Immature natural killer cell (primary cell): Measurements from ENCODE around the gene CHPF2. TPM values are rescaled to one million over a fixed set of nuclear protein-coding genes. Genes with fewer than 3 reads are reported as not detected.
A peak's percentile ranks its signal among the peaks of the same experiment; 100 is the strongest.

ENCODE experiments used
- DNase-seq, 3 donors: peaks; one replicate each; pipeline ENCODE4 v3.0.0; 2022; ENCODE audit warnings: mixed read lengths in 1 of 3
- H3K27ac Mint-ChIP-seq, 6 donors: one replicate each; pipeline ENCODE4 v1.8.0; 2020; ENCODE audit warnings: mixed read lengths in 6 of 6, mild to moderate bottlenecking in 5 of 6, inconsistent platforms in 4 of 6, moderate library complexity in 3 of 6
- H3K27me3 Mint-ChIP-seq, 3 donors: one replicate each; pipeline ENCODE4 v1.8.0; 2020 to 2021; ENCODE audit warnings: low read depth in 3 of 3, mild to moderate bottlenecking in 3 of 3, mixed read lengths in 3 of 3, moderate library complexity in 3 of 3, inconsistent platforms in 1 of 3
- H3K36me3 Mint-ChIP-seq, 3 donors: one replicate each; pipeline ENCODE4 v1.8.0; 2020; ENCODE audit warnings: mixed read lengths in 3 of 3, inconsistent platforms in 2 of 3, mild to moderate bottlenecking in 2 of 3
- H3K4me1 Mint-ChIP-seq, 2 donors: one replicate each; pipeline ENCODE4 v1.8.0; 2020; ENCODE audit warnings: inconsistent platforms in 2 of 2, mild to moderate bottlenecking in 2 of 2, mixed read lengths in 2 of 2, moderate library complexity in 1 of 2
- H3K4me3 Mint-ChIP-seq, 5 donors: one replicate each; pipeline ENCODE4 v1.8.0; 2020; ENCODE audit warnings: mild to moderate bottlenecking in 5 of 5, mixed read lengths in 5 of 5, inconsistent platforms in 3 of 5, moderate library complexity in 3 of 5
- H3K9me3 Mint-ChIP-seq, 6 donors: one replicate each; pipeline ENCODE4 v1.8.0; 2020; ENCODE audit warnings: mild to moderate bottlenecking in 6 of 6, mixed read lengths in 6 of 6, inconsistent platforms in 4 of 6, moderate library complexity in 3 of 6
- polyA plus RNA-seq, 3 donors: library from polyadenylated mRNA; unstranded; fragments of 300-500 nt; fragmentation: Illumina TruSeq; gene quantifications; one replicate each; pipeline ENCODE4 v1.2.3, GENCODE V29; 2021

Gene CHPF2
- polyA plus RNA-seq, 3 donors from 2014 or later = 23.0 to 39.2 (median 35.4) TPM

DNA sequence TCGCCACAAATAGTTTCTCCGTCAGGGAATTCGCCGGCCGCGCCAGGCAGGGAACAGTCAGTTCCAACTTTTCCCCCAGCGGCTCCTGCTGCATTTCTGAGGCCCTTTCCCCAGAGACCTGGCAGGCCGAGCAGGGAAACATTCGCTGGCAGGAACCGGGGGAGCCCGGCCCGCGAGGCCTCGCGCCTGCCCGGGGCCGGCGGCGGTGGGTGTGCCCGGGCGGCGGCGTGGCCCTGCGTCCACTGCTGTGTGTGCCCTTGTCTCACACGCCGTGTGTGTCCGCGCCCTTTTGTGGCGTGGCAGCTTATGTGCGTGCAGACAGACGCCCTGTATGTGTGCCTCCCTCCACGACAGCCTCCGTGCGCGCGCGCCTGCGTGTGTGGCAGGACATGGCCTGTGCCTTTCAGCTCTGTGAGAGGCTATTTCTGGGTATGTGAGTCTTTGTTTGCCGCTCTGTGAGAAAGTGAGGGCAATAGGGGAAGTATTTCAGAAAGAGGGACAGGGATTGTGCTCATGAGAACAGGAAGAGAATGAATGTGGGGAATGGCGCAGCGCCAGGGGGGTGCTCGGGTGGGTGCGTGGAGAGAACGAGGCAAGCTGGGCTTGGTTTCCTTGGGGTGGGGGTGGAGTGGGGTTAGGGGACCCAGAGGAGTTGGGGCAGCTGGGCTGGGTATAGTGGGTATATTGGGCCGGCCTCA, 16.9 kb downstream of the CHPF2 start:
- H3K9me3 Mint-ChIP-seq = no peaks in the 10 kb centered on the region
- no peaks in the 10 kb centered on the region for H3K36me3 Mint-ChIP-seq
- peak overlapping the region in 2 of 6 donors; percentile 30 to 64 for H3K27ac Mint-ChIP-seq
- peak overlapping the region; percentile 62 to 85 (median 76) for H3K4me3 Mint-ChIP-seq
- DNase-seq = peak in 2 of 3 donors; percentile 30 to 36
- H3K27me3 Mint-ChIP-seq = peaks cover 18 to 20% (median 20%) of the 10 kb centered on the region in 3 donors
- peaks cover 35 to 42% of the 10 kb centered on the region in 2 donors for H3K4me1 Mint-ChIP-seq

DNA sequence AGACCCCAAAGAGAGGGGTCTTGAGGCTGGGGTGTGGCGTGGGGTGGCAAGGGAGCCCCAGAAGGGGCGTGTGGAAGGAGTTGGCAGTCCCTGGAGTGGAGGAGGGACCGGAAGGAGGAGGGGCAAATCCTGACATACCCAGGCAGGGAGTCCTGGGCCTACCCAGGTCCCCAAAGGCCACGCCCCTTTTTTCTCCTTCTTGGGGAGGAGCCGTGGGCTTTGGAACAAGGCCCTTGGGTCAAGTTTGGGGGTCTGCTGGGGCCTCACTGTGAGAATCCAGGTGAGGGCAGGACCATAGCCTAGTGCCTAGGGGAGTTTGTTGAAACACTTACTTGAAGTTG, 17.4 kb downstream of the CHPF2 start:
- H3K27me3 Mint-ChIP-seq = peaks cover 16 to 22% (median 20%) of the 10 kb centered on the region in 3 donors
- no peaks in the 10 kb centered on the region for H3K9me3 Mint-ChIP-seq
- peaks cover 30 to 36% of the 10 kb centered on the region in 2 donors for H3K4me1 Mint-ChIP-seq
- no peaks in the 10 kb centered on the region for H3K36me3 Mint-ChIP-seq
- DNase-seq = no peak
- H3K4me3 Mint-ChIP-seq = peak overlapping the region; percentile 62 to 88 (median 83)
- H3K27ac Mint-ChIP-seq = no peak overlapping the region

- Mint-ChIP-seq H3K4me3 (peak overlapping the region; percentile 62 to 88 (median 81)), H3K36me3 (no peaks in the 10 kb centered on the region), H3K27me3 (peaks cover 15 to 22% (median 20%) of the 10 kb centered on the region in 3 donors), H3K27ac (no peak overlapping the region), H3K4me1 (peaks cover 27 to 32% of the 10 kb centered on the region in 2 donors), H3K9me3 (no peaks in the 10 kb centered on the region)
- no peak for DNase-seq
Measured at GRCh38 chr7:151250181-151251132, 18.2 kb downstream of the CHPF2 start.

DNA sequence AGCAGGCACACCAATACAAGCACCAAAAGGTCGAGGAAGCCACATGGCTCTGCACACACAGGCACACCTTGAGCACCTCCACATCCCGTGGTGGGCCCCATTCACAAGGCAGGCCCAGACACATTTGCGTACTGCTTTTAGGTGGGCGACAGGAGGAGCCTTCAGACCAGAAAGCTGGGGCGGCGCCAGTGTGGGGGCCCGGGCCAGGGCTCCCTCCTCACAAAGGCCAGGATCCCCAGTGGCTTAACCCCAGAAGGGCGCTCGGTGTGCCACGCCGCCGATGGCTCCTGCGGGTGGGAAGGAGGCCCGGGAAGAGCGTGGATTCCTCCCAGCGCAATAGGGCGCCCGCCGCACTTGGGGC, 19.0 kb downstream of the CHPF2 start:
- Mint-ChIP-seq H3K27me3 (peaks cover 12 to 19% (median 18%) of the 10 kb centered on the region in 3 donors), H3K27ac (no peak overlapping the region)
- no peak for DNase-seq

DNA sequence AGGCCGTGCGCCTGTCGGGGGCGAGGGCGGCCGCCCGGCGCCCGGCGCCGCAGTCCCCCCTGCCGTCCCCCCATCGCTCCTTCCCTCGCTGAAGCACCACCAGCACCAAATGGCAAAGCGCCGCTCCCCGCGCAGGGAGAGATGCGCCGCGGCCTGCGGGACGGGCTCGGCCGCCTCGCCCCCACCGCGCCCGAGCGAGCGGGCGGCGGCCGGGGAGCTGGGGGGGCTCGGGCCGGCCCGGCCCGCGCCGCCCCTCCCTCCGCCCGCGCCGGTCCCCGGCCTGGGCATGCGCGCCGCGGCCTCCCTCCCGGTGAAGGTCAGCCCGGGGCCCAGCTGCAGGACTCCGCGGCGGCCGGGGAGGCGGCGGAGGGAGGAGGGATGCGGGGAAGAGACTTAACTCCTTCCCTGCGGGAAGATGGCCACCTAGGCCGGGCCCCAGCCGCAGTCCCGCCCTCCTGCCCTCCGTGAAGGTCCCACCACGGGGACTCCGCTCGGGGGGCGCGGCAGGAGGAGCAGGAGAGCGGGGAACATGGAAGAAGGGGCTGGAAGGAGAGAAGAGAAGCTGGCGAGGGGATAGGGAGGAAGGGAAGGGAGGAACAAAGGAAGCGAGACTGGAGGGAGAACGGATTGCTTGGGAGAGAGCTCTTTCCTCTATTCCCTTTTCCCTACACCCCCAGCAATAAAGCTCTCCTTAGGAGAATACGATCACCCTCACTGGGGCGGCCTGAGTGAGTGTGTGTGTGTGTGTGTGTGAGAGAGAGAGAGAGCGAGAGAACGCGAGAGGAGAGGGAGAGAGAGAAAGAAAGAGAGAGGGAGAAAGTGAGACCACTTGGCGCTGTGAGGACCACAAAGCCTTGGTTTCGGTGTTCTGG, 19.6 kb downstream of the CHPF2 start:
- Mint-ChIP-seq H3K27me3 (peaks cover 11 to 21% (median 20%) of the 10 kb centered on the region in 3 donors), H3K27ac (no peak overlapping the region), H3K9me3 (no peaks in the 10 kb centered on the region), H3K4me3 (peak overlapping the region; percentile 28 to 80 (median 79)), H3K36me3 (no peaks in the 10 kb centered on the region), H3K4me1 (peaks cover 27% of the 10 kb centered on the region in 2 donors)
- DNase-seq = peak in 1 of 3 donors; percentile 25

More for the DNA sequence above, 19.0 kb downstream of the CHPF2 start:
- peak overlapping the region; percentile 62 to 88 (median 81) for H3K4me3 Mint-ChIP-seq
- no peaks in the 10 kb centered on the region for H3K36me3 Mint-ChIP-seq
- peaks cover 27 to 29% of the 10 kb centered on the region in 2 donors for H3K4me1 Mint-ChIP-seq
- H3K9me3 Mint-ChIP-seq = no peaks in the 10 kb centered on the region

DNA sequence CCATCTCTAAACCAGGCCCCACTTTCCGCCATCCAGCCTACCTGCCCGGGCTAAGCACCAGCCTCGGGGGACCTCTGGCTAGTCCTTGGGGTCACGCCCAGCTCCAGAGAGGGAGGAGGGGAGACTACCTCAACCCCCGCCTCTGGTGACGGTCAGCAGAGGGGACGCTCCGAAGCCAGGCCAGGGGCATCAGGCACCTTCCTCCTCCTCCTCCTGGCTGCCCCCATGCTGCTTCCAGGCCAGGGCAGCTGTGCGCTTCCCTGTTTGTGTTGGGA, 20.2 kb downstream of the CHPF2 start:
- Mint-ChIP-seq H3K27me3 (peaks cover 9 to 23% (median 20%) of the 10 kb centered on the region in 3 donors), H3K9me3 (no peaks in the 10 kb centered on the region), H3K4me3 (peak overlapping the region; percentile 55 to 80 (median 79)), H3K27ac (no peak overlapping the region), H3K36me3 (no peaks in the 10 kb centered on the region), H3K4me1 (peaks cover 27% of the 10 kb centered on the region in 2 donors)
- no peak for DNase-seq

- DNase-seq = no peak
- peaks cover 23 to 27% of the 10 kb centered on the region in 2 donors for H3K4me1 Mint-ChIP-seq
- H3K4me3 Mint-ChIP-seq = peak overlapping the region; percentile 55 to 80 (median 61)
- peaks cover 5 to 23% (median 22%) of the 10 kb centered on the region in 3 donors for H3K27me3 Mint-ChIP-seq
- no peak overlapping the region for H3K27ac Mint-ChIP-seq
- H3K36me3 Mint-ChIP-seq = no peaks in the 10 kb centered on the region
- no peaks in the 10 kb centered on the region for H3K9me3 Mint-ChIP-seq
Measured at GRCh38 chr7:151252961-151253711, 20.9 kb downstream of the CHPF2 start.

GRCh38 chr7:151254316-151254715, 22.0 kb downstream of the CHPF2 start:
- Mint-ChIP-seq H3K9me3 (no peaks in the 10 kb centered on the region), H3K27ac (no peak overlapping the region), H3K27me3 (peaks cover 5 to 23% (median 22%) of the 10 kb centered on the region in 3 donors), H3K4me1 (peaks cover 18% of the 10 kb centered on the region in 2 donors), H3K4me3 (peak overlapping the region in 1 of 5 donors; percentile 34), H3K36me3 (no peaks in the 10 kb centered on the region)
- DNase-seq = no peak

DNA sequence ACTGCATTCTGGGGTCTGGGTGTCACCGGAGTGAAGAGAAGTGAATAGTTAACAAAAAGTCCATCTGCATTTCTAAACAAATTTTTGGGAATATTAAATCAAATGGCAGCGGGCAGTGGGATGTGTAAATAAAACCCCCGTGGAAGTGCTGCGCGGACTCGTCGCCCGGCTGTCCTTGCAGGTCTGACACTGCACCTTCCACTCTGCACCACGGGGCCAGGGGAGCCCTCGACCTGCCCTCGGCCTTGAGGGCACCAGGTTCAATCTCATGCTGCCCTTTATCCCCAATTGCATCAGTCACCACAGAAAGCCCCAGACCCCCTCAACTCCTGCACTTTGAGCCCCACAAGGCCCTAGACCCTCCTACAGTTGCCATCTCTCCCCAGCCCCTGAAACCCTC, 22.6 kb downstream of the CHPF2 start:
- H3K27ac Mint-ChIP-seq = no peak overlapping the region
- H3K4me3 Mint-ChIP-seq = no peak overlapping the region
- peaks cover 16% of the 10 kb centered on the region in 2 donors for H3K4me1 Mint-ChIP-seq
- no peaks in the 10 kb centered on the region for H3K9me3 Mint-ChIP-seq
- no peaks in the 10 kb centered on the region for H3K36me3 Mint-ChIP-seq
- H3K27me3 Mint-ChIP-seq = peaks cover 5 to 22% (median 21%) of the 10 kb centered on the region in 3 donors
- DNase-seq = no peak

DNA sequence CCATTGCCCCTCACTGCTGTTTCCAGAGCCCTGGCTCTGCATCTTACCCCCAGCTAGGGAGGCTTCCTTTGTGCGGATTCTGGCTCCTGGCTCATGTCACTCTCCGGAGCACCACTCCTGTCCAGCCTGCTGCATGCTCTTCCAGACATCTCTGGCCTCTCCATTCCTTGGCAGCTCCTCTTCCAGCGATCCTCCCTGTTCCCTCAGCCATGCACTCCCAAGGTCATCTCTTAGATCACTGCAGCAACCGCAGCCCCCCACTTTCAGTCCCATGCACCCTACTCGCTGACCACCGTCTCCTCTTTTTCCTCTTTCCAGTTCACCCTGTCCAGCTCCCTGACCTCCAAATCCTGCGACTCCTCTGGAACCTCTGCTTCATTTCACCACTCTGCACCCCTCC, 23.1 kb downstream of the CHPF2 start:
- Mint-ChIP-seq H3K4me3 (no peak overlapping the region), H3K9me3 (no peaks in the 10 kb centered on the region), H3K27me3 (peaks cover 5 to 21% (median 16%) of the 10 kb centered on the region in 3 donors), H3K27ac (peak overlapping the region in 1 of 6 donors; percentile 24), H3K4me1 (peaks cover 13 to 15% of the 10 kb centered on the region in 2 donors), H3K36me3 (no peaks in the 10 kb centered on the region)
- DNase-seq = no peak

- peaks cover 3 to 15% (median 11%) of the 10 kb centered on the region in 3 donors for H3K27me3 Mint-ChIP-seq
- no peak overlapping the region for H3K4me3 Mint-ChIP-seq
- DNase-seq = no peak
- no peaks in the 10 kb centered on the region for H3K9me3 Mint-ChIP-seq
- no peaks in the 10 kb centered on the region for H3K36me3 Mint-ChIP-seq
- H3K27ac Mint-ChIP-seq = no peak overlapping the region
- peaks cover 3 to 5% of the 10 kb centered on the region in 2 donors for H3K4me1 Mint-ChIP-seq
Measured at GRCh38 chr7:151256410-151257045, 24.2 kb downstream of the CHPF2 start.

DNA sequence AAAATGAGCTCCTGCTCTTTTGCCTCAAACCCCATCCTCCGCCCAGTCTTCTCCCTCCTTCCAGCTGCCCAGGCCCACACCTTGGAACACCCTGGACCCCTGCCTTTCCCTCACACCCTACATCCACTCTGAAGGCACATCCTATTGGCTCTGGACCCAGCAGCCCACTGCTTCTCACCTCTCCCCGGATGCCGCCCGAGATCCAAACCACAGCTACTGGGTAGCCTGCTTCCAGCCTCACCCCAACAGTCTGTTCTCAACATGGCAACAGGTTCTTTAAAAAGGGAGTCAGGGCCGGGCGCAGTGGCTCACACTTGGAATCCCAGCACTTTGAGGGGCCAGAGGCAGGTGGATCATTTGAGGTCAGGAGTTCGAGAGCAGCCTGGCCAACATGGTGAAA, 25.7 kb downstream of the CHPF2 start:
- H3K4me3 Mint-ChIP-seq = no peak overlapping the region
- no peak overlapping the region for H3K27ac Mint-ChIP-seq
- no peaks in the 10 kb centered on the region for H3K4me1 Mint-ChIP-seq
- no peaks in the 10 kb centered on the region for H3K36me3 Mint-ChIP-seq
- H3K27me3 Mint-ChIP-seq = peaks cover 3 to 8% (median 7%) of the 10 kb centered on the region in 3 donors
- no peaks in the 10 kb centered on the region for H3K9me3 Mint-ChIP-seq
- DNase-seq = no peak
